Thyroid gland (tissue), 4 donors: ENCODE data around the gene CBFA2T3.

Experiments used
- POLR2A ChIP-seq, 2 donors: fragments of 450-650 bp; IDR thresholded peaks; one replicate each; pipeline ENCODE4 v1.6.1; 2017; ENCODE audit warnings: antibody characterized with exemption in 2 of 2, mild to moderate bottlenecking in 2 of 2, moderate library complexity in 1 of 2
- TF ChIP-seq, protein P1 (sequence below), 6 experiments: fragments of 200-600 bp in 3 of 6; fragments of 450-650 bp in 3 of 6; sonication (generic) in 3 of 6; IDR thresholded peaks; one replicate each; pipeline ENCODE4 v1.5.1; 2016 to 2019; ENCODE audit warnings: antibody characterized with exemption in 6 of 6, mild to moderate bottlenecking in 2 of 6, inconsistent platforms in 1 of 6, moderate library complexity in 1 of 6

DNA sequence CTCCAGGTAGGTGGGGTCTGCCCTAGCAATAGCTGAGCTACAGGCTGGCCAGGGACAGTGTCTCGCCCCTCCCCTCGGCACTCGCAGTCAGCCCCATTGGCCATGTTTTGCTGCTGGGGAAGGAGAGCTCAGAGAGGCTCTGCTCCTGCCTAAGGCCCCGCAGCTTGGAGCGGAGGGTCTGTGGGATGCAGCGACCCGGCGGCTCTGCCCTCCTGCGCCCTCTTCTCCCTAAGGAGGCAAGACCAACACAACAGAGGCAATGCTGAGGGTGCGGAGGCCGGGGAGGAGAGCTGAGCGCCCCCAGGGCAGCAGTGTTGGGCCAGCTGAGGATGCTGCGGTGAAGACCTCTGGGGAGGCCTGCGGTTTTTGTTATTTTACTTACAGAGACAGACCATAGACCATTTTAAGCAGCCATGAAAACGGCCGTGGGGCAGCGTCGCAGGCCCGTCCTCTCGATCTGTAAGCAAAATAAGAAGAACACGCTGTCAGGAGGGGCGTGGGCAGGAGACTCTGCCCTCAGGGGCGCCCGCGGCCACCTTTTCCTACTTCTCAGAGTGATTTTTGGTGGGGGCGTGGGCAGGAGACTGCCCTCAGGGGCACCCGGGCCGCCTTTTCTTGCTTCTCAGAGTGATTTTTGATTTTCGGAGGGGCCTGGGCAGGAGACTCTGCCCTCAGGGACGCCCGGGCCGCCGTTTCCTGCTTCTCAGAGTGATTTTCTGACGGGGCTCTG lies 79.1 kb downstream of the CBFA2T3 start:
- TF ChIP-seq, protein P1, sequence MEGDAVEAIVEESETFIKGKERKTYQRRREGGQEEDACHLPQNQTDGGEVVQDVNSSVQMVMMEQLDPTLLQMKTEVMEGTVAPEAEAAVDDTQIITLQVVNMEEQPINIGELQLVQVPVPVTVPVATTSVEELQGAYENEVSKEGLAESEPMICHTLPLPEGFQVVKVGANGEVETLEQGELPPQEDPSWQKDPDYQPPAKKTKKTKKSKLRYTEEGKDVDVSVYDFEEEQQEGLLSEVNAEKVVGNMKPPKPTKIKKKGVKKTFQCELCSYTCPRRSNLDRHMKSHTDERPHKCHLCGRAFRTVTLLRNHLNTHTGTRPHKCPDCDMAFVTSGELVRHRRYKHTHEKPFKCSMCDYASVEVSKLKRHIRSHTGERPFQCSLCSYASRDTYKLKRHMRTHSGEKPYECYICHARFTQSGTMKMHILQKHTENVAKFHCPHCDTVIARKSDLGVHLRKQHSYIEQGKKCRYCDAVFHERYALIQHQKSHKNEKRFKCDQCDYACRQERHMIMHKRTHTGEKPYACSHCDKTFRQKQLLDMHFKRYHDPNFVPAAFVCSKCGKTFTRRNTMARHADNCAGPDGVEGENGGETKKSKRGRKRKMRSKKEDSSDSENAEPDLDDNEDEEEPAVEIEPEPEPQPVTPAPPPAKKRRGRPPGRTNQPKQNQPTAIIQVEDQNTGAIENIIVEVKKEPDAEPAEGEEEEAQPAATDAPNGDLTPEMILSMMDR (IDR thresholded peaks at IDR 0.05), result no peak
- TF ChIP-seq POLR2A (IDR thresholded peaks at IDR 0.05), result no peak
